Stimulated activated CD8-positive, alpha-beta memory T cell treated with anti-CD3 and anti-CD28 coated beads, Interleukin-7, amount 100 ng/mL, for 1 hour (primary cell): ENCODE measurements around the gene POLL.

Experiments used
- DNase-seq, 2 donors: peaks; one replicate each; pipeline ENCODE4 v3.0.0-alpha.2; 2020; ENCODE audit warnings: low read depth in 2 of 2

POLL gene

GRCh38 chr10:101560298-101561067 lies 27.6 kb downstream of the POLL start:
- DNase-seq = no peak

GRCh38 chr10:101559596-101560297 lies 28.3 kb downstream of the POLL start:
- DNase-seq = no peak

- no peak for DNase-seq
These were observed 29.1 kb downstream of the POLL start for GRCh38 chr10:101558671-101559595.

- DNase-seq = no peak
These were observed 29.9 kb downstream of the POLL start for GRCh38 chr10:101558204-101558603.

GRCh38 chr10:101557541-101557940 lies 30.5 kb downstream of the POLL start:
- DNase-seq = no peak

- DNase-seq = no peak
These were observed 35.6 kb downstream of the POLL start for GRCh38 chr10:101552442-101552841.

GRCh38 chr10:101550965-101551364 lies 37.1 kb downstream of the POLL start:
- DNase-seq = no peak

DNA sequence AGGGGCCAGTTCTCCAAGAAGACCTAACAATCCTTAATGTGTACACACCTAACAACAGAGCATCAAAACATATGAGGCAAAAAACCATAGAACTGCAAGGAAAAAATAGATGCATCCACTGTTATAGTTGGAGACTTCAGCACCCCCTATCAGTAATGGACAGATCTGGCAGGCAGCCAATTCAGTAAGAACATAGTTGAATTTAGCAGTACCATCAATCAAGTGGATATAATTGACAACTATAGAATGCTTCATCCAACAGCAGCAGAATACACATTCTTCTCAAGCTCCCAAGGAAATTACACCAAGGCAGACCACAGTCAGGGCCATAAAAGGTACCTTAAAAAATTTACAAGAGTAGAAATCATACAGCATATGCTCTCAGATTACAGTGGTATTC lies 42.2 kb downstream of the POLL start:
- DNase-seq = no peak

GRCh38 chr10:101538446-101538845 lies 49.6 kb downstream of the POLL start:
- no peak for DNase-seq

DNA sequence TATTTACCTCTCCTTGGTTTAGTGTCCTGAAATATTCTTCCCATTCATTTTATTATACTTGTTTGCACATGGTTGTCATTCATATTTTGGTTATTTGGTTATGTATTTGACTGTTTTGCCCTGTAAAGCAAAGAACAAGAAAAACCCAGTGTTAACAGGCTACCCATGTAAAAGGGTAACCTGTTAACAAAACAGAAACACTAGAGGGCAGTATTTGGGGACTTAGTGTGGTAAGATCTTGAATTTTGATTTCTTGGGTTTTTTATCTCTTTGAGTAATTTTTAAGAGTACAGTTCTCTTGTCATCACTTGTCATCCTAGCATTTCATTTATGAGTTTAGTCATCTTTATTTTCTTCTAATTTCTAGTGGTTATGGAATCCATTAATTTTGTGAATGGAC lies 51.3 kb downstream of the POLL start:
- DNase-seq = no peak

GRCh38 chr10:101535949-101536348 lies 52.1 kb downstream of the POLL start:
- DNase-seq = no peak

GRCh38 chr10:101529725-101530553 lies 58.1 kb downstream of the POLL start:
- no peak for DNase-seq

DNA sequence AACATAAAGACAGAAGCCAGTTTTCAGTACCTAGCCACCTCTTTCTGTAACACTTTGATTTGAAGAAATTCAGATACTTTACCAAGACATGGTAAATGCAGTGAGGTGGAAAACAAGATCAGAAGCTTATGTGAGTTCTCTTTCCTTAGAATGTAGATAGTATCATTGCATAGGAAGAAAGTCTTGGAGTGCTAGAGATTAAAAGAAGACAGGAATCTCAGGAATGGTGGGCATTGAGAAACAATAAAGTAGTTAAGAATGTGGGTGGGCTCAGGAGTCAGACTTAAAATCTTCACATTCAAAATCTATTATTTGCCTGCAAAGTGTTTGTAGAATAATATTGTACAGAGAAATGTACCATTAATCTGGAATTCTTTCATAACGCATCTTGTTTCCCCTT lies 58.9 kb downstream of the POLL start:
- DNase-seq = no peak
